OCI-M2 (cell line): Measurements from ENCODE around the gene CEBPG.
A peak's percentile ranks its signal among the peaks of the same experiment; 100 is the strongest.

Source experiments
- DNase-seq: peaks from one replicate; lab custom pipeline; 2025; ENCODE audit not compliant: unreplicated experiment; lab: John Stamatoyannopoulos, UW

The CEBPG gene

DNA sequence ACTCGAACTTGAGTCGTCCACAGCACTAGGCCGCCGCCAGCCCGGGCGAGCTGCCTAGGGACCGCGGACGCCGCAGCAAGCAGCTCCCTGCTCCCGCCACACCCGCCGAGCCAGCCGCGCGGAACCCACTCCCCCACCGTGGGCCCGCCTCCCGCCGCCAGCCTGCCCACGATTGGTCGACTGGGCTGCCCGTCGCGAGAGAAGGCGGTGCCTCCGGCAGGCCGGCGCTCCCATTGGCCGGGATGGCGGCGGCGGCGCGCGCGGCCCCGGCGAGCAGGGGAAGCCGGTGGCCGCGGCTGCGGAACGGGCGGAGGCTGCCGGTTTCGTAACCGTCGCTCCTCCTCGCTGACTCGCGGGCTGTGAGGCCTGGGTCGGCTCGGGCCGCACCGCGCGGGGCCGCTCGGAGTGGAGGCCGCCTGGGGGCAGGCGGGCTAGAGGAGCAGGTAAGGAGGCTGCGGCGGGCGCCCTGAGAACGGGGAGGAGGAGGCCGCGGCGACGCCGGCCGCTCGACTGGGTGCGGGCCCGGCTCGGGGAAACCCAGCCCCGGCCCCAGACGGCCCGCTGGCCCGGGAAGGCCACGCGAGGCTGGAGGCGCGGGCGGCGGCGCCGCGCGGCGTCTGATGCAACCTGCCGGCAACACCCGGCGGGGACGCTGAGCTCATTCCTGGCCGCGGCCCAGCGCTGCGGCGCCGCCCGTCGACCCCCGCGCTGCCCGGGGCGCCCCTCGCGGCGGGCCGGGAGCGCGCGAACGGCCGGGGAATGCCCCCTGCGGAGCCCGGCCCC lies at the start of gene CEBPG:
CEBPG (plus strand) TSS at position 257 of the 783 bp plus-strand sequence. CDS start 5,531 bp downstream, outside the sequence.
- peak; percentile 92 for DNase-seq

- no peak for DNase-seq
Measured at GRCh38 chr19:33324628-33325027, 48.9 kb upstream of the CEBPG start.

DNA sequence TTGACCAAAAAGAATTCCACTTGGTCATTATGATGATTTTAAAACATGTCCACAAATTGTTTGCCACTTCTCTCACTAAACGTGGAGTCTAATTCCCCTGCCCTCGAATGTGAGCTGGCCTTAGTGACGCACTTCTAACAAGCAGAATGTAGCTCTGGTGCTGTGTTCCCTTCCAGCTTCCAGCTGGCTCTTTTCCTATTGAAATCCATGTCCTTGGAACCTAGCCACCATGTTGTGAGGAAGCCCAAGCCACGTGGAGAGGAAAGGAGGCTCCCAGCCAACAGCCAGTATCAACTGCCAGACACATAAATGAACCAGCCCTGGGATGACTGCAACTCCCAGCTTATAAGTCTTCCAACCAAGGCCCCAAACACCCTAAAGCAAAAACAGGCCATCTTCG lies 47.6 kb upstream of the CEBPG start:
- DNase-seq: no peak

DNA sequence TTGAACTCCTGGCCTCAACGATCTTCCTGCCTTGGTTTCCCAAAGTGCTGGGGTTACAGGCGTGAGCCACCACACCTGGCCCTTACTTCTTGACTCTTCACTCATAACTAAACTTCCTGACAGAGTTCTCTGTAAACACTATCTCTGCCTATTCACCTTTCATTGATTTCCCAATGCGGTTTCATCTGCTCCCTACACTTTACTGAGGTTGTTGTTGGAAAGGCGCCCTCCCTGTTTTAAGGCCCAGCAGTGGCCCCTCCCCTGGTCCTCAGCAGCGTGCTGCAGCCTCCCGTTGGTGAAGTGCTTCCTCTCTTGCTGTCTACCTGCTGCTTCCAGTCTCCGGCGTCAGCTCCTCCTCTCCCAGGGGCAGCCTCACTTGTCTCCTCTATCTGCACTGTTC lies 44.4 kb upstream of the CEBPG start:
- no peak for DNase-seq

- DNase-seq: no peak
Measured at GRCh38 chr19:33329736-33330135, 43.8 kb upstream of the CEBPG start.

DNA sequence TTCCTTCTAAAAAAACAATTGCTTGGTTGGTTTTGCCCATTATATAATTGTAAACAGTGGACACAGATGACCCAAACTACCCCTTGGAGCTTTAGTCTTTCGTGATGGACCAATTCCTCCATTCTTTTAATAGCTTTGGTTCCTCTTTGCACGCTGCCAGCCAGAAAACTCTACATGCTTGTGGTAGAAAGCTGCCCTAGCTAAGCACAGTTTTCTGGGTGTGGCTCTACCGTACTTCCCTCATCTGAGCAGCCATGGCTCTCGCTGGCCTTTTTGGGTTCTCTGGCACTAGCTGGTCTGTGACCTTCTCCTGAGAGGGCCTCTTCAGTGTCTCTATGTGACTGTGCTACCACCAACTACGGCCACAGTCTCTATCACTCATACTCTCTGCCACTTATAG lies 41.3 kb upstream of the CEBPG start:
- no peak for DNase-seq

GRCh38 chr19:33333151-33333550 lies 40.4 kb upstream of the CEBPG start:
- no peak for DNase-seq

GRCh38 chr19:33333642-33334041 lies 39.9 kb upstream of the CEBPG start:
- no peak for DNase-seq

GRCh38 chr19:33334271-33334670 lies 39.2 kb upstream of the CEBPG start:
- no peak for DNase-seq

DNA sequence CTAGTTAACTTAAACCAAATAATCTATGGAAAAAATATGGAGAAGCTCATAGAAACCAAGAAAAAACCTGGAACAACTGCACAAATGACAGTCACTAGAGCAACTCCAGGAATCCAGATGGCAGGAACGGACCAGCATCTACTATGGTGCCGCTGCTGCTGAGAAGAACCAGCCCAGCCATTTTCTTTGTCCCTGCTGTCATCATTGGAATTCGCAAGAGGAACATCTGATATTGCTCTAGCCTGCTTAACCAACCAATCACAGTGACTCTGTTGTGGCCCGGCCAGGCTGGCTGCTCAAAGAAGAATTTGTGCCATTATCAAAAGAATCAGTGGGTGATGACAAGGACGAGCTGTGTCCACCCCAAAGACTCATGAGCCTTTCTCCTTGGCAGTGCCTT lies 38.1 kb upstream of the CEBPG start:
- no peak for DNase-seq

DNA sequence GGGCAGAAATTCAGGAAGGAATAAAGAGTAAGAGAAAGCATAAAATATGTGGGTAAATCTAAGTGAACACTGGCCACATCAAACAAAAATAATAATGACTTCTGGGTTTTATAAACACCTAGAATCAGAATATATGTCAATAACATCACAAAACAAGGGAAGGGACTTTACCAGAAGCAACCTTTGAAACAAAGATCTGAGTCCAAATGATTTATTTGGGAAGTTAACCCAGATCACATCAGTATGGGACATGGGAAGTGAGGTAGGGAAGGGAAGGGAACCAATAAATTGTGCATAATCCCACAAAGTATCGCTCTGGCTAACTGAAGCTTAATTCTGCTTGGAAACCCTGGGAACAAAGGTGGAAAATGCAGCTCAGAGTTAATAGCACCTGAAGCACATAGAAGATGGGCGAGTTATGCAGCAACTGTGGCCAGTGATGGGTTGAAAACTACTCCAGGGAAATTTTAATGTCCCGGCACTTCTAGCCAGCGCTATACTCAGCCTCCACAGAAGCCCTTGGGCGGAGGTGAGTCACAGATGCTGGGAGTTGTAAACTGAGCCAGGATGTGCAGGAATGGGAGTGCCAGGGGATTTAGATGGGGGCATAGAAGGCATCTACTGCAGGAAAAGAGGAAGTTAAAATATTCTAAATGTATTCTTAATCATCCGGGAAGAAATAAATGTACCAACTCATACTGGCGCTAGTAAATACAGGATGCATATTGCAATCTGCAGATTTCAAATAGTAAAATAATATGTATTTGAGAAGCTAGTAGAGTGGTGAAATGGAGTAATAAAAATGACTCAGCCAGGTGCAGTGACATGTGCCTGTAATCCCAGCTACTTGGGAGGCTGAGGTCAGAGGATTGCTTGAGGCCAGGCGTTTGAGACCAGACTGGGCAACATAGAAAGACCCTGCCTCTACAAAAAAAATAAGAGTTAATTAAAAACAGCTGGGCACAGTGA lies 34.2 kb upstream of the CEBPG start:
- no peak for DNase-seq

DNA sequence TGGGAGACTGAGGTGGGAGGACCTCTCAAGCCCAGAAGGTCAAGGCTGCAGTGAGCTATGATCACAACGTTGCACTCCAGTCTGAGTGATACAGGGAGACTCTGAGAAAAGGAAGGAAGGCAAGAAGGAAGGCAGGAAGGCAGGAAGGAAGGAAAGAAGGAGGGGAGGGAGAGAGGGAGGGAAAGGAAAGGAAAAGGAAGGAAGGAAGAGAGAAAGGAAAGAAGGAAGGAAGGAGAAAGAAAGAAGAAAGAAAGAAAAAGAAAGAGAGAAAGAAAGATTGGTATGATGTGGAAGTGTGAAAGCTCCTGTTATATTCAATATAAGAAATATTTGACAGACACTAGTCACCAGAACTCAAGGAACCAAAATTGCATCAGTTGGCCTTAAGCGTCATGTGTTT lies 32.5 kb upstream of the CEBPG start:
- DNase-seq: no peak

DNA sequence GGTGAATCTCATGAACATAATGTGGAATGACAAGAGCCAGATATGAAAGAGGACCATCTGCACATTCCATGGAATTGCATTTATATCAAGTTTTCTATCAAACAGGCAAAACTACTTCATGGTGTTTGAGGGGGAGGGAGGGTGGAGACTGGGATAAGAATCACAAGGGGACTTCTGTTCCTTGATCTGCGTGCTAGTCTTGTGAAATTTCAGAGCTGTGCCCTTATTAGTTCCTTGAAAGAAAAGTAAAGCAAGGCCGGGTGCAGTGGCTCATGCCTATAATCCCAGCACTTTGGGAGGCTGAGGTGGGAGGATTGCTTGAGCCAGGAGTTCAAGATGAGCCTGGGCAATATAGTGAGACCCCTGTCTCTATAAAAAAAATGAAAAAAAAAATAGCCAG lies 30.2 kb upstream of the CEBPG start:
- no peak for DNase-seq

DNA sequence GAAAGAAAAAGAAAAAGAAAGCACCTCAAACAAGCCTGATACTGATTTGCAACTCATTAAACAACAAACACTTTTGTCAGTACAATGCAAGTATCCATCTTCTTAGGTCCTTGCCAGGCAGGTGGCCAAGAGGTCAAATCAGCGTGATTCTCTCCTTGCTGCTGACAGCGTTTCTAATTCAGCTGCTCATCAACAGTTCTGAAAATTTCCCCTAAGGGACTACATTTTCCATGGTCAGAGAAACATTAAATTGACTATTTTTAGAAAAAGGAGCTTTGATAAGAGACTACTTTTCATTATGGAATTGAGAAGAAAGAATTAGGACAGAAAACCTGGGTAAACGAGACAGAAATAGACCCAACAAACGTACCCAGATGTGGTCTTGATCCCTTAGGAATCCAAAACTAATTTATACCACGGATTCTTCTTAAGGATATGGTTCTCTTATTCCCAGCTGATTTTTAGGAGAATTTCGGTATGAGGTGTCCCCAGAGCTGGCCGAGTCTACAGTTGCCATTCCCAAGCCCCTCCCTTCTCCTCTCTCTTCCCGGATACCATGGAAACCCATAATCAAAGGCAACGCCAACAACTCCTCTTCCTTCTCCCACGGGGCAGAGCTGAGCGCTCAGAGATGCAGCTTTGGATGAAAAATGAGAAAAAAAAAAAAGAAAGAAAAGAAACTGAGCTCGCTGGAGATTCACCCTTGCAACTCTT lies 29.5 kb upstream of the CEBPG start:
- DNase-seq: no peak

- DNase-seq: no peak
Measured at GRCh38 chr19:33344573-33344925, 29.0 kb upstream of the CEBPG start.

GRCh38 chr19:33345163-33345562 lies 28.3 kb upstream of the CEBPG start:
- no peak for DNase-seq

GRCh38 chr19:33346665-33347064 lies 26.8 kb upstream of the CEBPG start:
- DNase-seq: no peak

DNA sequence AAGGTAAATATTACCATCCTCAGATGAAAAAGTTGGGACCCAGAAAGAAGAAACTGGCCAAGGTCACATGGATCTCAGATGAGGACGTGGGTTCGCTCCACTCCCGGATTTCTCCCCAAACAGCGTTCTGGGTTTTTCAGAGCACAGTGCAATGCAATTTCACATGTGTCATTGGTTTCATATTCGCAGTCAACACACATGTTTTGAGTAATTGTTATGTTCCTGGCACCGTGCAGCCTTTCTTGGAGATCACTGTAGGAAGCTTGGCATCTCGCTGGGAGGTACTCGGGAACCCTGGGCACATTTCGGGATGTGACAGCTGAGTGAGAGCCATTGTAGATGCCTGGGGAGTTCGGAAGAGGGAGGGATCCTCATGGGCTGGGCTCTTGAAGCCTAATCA lies 26.2 kb upstream of the CEBPG start:
- DNase-seq: no peak

DNA sequence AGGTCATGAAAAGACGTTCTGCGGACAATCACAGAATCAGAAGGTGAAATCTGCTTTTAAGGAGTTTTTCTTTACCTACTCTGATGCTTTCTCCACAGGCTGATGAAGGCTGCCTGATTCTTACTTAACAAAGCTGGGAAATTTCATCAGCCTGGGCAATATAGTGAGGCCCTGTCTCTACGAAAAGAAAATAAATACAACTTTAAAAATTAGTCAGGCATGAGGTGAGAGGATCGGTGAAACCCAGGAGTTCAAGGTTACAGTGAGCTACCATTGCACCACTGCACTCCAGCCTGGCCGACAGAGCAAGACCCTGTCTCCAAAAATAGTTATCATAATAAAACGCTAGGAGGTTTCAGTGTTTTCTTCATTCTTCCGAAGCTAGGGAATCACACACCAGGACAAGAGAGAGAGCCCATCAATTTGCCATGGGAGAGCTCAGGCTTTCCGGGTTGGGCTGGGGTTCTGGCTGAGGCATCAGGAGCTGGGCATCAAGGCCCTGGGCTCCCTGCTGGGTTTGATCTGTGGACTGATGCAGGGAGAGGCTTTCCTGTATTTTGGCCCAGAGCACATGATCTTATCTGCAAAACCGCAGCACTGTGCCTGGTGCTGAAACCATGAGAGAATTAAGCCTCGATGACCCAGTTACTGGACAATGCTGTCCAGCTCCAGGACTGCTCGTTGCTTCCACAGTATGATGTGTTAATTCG lies 25.1 kb upstream of the CEBPG start:
- no peak for DNase-seq

- no peak for DNase-seq
Measured at GRCh38 chr19:33349319-33350289, 23.9 kb upstream of the CEBPG start.
